COLO668 (cell line): Measurements from ENCODE around the gene RAD51B.

ENCODE experiments used
- DNase-seq: peaks from one replicate; lab custom pipeline; 2025; ENCODE audit not compliant: unreplicated experiment; lab: John Stamatoyannopoulos, UW

RAD51B gene

GRCh38 chr14:68574461-68574860 is 754.9 kb downstream of the RAD51B start:
- no peak for DNase-seq

GRCh38 chr14:68574906-68575305 is 755.3 kb downstream of the RAD51B start:
- peak; percentile 13 for DNase-seq

GRCh38 chr14:68575426-68575825 is 755.8 kb downstream of the RAD51B start:
- no peak for DNase-seq

- no peak for DNase-seq
These were observed 756.5 kb downstream of the RAD51B start for GRCh38 chr14:68576031-68576430.

GRCh38 chr14:68576496-68577244 is 757.1 kb downstream of the RAD51B start:
- DNase-seq: no peak

GRCh38 chr14:68577802-68578541 is 758.4 kb downstream of the RAD51B start:
- DNase-seq: no peak

GRCh38 chr14:68578597-68578996 is 759.0 kb downstream of the RAD51B start:
- DNase-seq: no peak

- no peak for DNase-seq
These were observed 760.6 kb downstream of the RAD51B start for GRCh38 chr14:68580096-68580645.

- DNase-seq: no peak
These were observed 761.1 kb downstream of the RAD51B start for GRCh38 chr14:68580671-68581070.

- DNase-seq: no peak
These were observed 764.1 kb downstream of the RAD51B start for GRCh38 chr14:68583548-68584280.

- DNase-seq: no peak
These were observed 765.2 kb downstream of the RAD51B start for GRCh38 chr14:68584786-68585185.

GRCh38 chr14:68585690-68586089 is 766.1 kb downstream of the RAD51B start:
- DNase-seq: no peak

- DNase-seq: no peak
These were observed 767.5 kb downstream of the RAD51B start for GRCh38 chr14:68586896-68587751.

- no peak for DNase-seq
These were observed 768.4 kb downstream of the RAD51B start for GRCh38 chr14:68587931-68588330.

- no peak for DNase-seq
These were observed 770.0 kb downstream of the RAD51B start for GRCh38 chr14:68589447-68590200.

- no peak for DNase-seq
These were observed 770.6 kb downstream of the RAD51B start for GRCh38 chr14:68590201-68590522.

- DNase-seq: no peak
These were observed 772.2 kb downstream of the RAD51B start for GRCh38 chr14:68591786-68592185.

GRCh38 chr14:68592948-68593556 is 773.5 kb downstream of the RAD51B start:
- DNase-seq: no peak

- no peak for DNase-seq
These were observed 774.4 kb downstream of the RAD51B start for GRCh38 chr14:68593806-68594536.
